ENCODE measurements around the gene HMCN1.
A peak's percentile ranks its signal among the peaks of the same experiment; 100 is the strongest.

HMCN1 gene

DNA sequence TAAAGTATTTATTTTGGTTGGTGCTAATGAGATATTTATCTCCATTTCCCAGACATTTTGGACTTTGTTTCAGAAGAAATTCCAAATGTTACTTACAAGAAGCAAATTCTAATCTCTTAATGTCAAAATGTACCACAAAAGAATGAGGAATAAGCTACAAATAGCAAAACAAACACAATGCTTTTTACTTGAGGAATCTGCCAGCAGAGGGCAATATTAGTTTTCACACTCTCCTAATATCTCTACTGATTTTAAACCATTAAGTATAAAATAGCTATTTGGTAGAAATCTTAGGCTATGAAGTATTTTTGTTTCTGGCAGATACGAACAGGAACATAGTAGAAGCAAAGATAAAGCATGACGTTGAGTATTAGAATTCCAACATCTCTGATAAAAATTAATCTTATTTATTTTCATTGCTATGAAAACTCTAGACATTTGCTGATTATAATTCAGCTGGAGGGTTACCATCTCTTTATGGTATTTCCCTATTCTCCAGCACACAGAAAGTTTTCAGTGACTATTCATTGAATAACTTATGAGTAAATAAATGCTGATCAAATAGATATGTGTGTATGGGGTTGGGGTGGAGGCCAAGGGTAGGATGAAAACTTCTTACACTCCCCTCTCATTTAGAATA lies 13.4 kb upstream of the HMCN1 start:
- Histone ChIP-seq H3K79me2 (ENCODE audit: insufficient read depth, low read depth) (no peaks in the 10 kb centered on the region), H4K20me1 (ENCODE audit: insufficient read depth) (no peaks in the 10 kb centered on the region), H3K27ac (no peak overlapping the region), H2AFZ (ENCODE audit: low read depth) (no peak overlapping the region), H3K9ac (no peak overlapping the region), H3K27me3 (ENCODE audit: insufficient read depth, low read depth) (no peaks in the 10 kb centered on the region), H3K4me3 (IDR thresholded peaks at IDR 0.05; ENCODE audit: insufficient read depth, low read depth, low read length) (no peak overlapping the region), H3K4me2 (no peak overlapping the region), H3K4me1 (ENCODE audit: low read depth, poor library complexity, severe bottlenecking) (no peaks in the 10 kb centered on the region), H3K36me3 (ENCODE audit: insufficient read depth) (no peaks in the 10 kb centered on the region)
- TF ChIP-seq, protein P1, sequence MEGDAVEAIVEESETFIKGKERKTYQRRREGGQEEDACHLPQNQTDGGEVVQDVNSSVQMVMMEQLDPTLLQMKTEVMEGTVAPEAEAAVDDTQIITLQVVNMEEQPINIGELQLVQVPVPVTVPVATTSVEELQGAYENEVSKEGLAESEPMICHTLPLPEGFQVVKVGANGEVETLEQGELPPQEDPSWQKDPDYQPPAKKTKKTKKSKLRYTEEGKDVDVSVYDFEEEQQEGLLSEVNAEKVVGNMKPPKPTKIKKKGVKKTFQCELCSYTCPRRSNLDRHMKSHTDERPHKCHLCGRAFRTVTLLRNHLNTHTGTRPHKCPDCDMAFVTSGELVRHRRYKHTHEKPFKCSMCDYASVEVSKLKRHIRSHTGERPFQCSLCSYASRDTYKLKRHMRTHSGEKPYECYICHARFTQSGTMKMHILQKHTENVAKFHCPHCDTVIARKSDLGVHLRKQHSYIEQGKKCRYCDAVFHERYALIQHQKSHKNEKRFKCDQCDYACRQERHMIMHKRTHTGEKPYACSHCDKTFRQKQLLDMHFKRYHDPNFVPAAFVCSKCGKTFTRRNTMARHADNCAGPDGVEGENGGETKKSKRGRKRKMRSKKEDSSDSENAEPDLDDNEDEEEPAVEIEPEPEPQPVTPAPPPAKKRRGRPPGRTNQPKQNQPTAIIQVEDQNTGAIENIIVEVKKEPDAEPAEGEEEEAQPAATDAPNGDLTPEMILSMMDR (conservative IDR thresholded peaks at IDR 0.05; ENCODE audit: low read depth, low read length) = peak; percentile 88

DNA sequence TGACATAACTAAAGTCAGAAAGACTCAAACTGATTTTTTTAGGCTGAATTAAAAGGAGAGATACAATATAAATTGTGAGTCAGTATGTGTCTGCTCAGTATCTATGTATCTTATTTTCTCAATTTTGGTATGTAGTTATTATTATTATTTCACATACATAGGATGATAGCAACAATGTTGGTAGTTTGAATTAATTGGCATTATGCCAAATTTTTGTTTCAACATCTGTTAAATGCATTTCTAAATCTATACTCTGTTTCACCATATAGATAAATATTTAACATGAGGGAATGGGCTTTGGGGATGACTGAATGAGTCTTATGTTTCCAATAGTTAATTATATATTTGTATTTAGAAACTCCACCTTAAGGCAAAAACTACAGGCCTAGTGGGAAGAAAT lies 12.6 kb upstream of the HMCN1 start:
- Histone ChIP-seq H3K9ac (no peak overlapping the region), H3K27ac (no peak overlapping the region)

DNA sequence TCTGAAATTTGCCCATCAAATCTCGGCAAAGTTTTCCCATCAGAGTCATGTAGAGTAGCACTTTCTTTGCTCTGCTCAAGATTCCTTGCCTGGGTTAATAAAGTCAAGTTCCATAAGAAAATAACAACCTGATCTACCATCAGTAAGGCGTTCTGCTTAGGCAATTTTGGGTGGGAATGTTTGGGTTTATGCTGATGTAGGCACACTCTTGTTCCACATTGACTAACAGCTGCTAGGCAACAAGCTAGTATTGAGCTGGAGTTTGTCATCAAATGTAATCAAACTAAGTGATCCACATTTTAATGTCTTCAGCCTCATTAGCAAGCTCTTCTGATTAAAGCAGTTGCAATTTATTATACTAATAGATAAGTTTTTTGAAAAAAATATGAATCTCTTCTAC lies 12.1 kb upstream of the HMCN1 start:
- TF ChIP-seq, protein P1 (conservative IDR thresholded peaks at IDR 0.05; ENCODE audit: low read depth, low read length) = no peak
- H3K9ac ChIP-seq = no peak overlapping the region
- H3K36me3 ChIP-seq (ENCODE audit: insufficient read depth) = no peaks in the 10 kb centered on the region

More for the DNA sequence above, 12.6 kb upstream of the HMCN1 start:
- Histone ChIP-seq H3K27me3 (ENCODE audit: insufficient read depth, low read depth) (no peaks in the 10 kb centered on the region), H3K4me1 (ENCODE audit: low read depth, poor library complexity, severe bottlenecking) (no peaks in the 10 kb centered on the region), H3K36me3 (ENCODE audit: insufficient read depth) (no peaks in the 10 kb centered on the region), H3K4me3 (IDR thresholded peaks at IDR 0.05; ENCODE audit: insufficient read depth, low read depth, low read length) (no peak overlapping the region), H4K20me1 (ENCODE audit: insufficient read depth) (no peaks in the 10 kb centered on the region), H3K79me2 (ENCODE audit: insufficient read depth, low read depth) (no peaks in the 10 kb centered on the region), H2AFZ (ENCODE audit: low read depth) (no peak overlapping the region), H3K4me2 (no peak overlapping the region)
- TF ChIP-seq, protein P1 (conservative IDR thresholded peaks at IDR 0.05; ENCODE audit: low read depth, low read length) = no peak

DNA sequence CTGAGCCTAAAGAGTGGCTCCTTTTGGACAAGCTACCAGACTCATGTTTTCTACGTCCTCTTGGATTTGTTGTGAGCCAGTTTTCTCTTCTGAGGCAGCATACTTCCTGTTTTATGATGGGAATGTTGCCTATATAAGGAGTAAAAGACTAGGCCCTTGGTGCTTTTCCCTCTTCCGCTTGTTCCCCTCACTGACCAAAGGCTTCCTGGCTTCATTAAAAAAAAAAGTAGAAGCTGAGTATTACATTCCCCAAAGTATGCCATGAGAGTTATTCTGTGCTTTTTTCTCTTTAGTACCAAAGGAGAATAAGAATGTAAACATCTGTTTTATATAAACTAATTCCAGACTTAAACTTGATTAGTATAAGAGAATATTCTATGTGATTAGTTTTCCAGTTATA lies 6.5 kb upstream of the HMCN1 start:
- Histone ChIP-seq H3K9ac (no peak overlapping the region), H3K4me3 (IDR thresholded peaks at IDR 0.05; ENCODE audit: insufficient read depth, low read depth, low read length) (no peak overlapping the region), H3K79me2 (ENCODE audit: insufficient read depth, low read depth) (no peaks in the 10 kb centered on the region), H3K36me3 (ENCODE audit: insufficient read depth) (no peaks in the 10 kb centered on the region), H3K4me2 (no peak overlapping the region), H3K27ac (no peak overlapping the region), H3K4me1 (ENCODE audit: low read depth, poor library complexity, severe bottlenecking) (no peaks in the 10 kb centered on the region), H2AFZ (ENCODE audit: low read depth) (no peak overlapping the region), H4K20me1 (ENCODE audit: insufficient read depth) (no peaks in the 10 kb centered on the region), H3K27me3 (ENCODE audit: insufficient read depth, low read depth) (no peaks in the 10 kb centered on the region)
- TF ChIP-seq, protein P1 (conservative IDR thresholded peaks at IDR 0.05; ENCODE audit: low read depth, low read length) = no peak

More for the DNA sequence above, 12.1 kb upstream of the HMCN1 start:
- H4K20me1 ChIP-seq (ENCODE audit: insufficient read depth) = no peaks in the 10 kb centered on the region
- no peaks in the 10 kb centered on the region for H3K79me2 ChIP-seq (ENCODE audit: insufficient read depth, low read depth)
- no peaks in the 10 kb centered on the region for H3K27me3 ChIP-seq (ENCODE audit: insufficient read depth, low read depth)
- H2AFZ ChIP-seq (ENCODE audit: low read depth) = no peak overlapping the region
- H3K4me1 ChIP-seq (ENCODE audit: low read depth, poor library complexity, severe bottlenecking) = no peaks in the 10 kb centered on the region
- no peak overlapping the region for H3K4me3 ChIP-seq (IDR thresholded peaks at IDR 0.05; ENCODE audit: insufficient read depth, low read depth, low read length)
- no peak overlapping the region for H3K27ac ChIP-seq
- no peak overlapping the region for H3K4me2 ChIP-seq

Measured in KMS-11 (cell line).